Medulla oblongata (tissue), 1 donor: Measurements from ENCODE around the gene ZNF677.
"Not testable (repeated sequence)": the region's sequence is repeated elsewhere in the genome, so short reads cannot be mapped to it uniquely, and the experiment has no call there.

Experiments
- DNase-seq: peaks from one replicate; pipeline ENCODE4 v3.0.0-alpha.2; 2015; ENCODE audit errors: extremely low spot score

Gene ZNF677

GRCh38 chr19:53193535-53194222 lies 61.0 kb downstream of the ZNF677 start:
- DNase-seq, result peak; percentile 5

GRCh38 chr19:53192771-53193534 lies 61.7 kb downstream of the ZNF677 start, which contains the start of gene ZNF665:
Gene ZNF665, minus strand, starts transcription at chr19:53193358. Its CDS starts 10,460 bp downstream, at chr19:53182898.
- DNase-seq, result peak; percentile 95

- no peak for DNase-seq
These were observed 64.4 kb downstream of the ZNF677 start for GRCh38 chr19:53190253-53190652.

- not testable (repeated sequence) for DNase-seq
These were observed 64.9 kb downstream of the ZNF677 start for GRCh38 chr19:53189691-53190198.
